Parathyroid adenoma (tissue), 2 donors: ENCODE data around the gene CDX1.

Experiments
- H2AFZ ChIP-seq: fragments of 300-600 bp; sonication (generic); one replicate; pipeline ENCODE4 v1.7.0; 2017; ENCODE audit warnings: antibody characterized with exemption, mild to moderate bottlenecking
- H3K27ac ChIP-seq: fragments of 300-600 bp; sonication (generic); one replicate; pipeline ENCODE4 v1.7.0; 2017
- H3K27me3 ChIP-seq: fragments of 300-600 bp; sonication (generic); one replicate; pipeline ENCODE4 v1.7.0; 2017; ENCODE audit warnings: low read length; ENCODE audit not compliant: control insufficient read depth, insufficient read depth
- H3K36me3 ChIP-seq: fragments of 300-600 bp; sonication (generic); one replicate; pipeline ENCODE4 v1.7.0; 2017; ENCODE audit warnings: low read length; ENCODE audit not compliant: control insufficient read depth, insufficient read depth
- H3K4me1 ChIP-seq: fragments of 300-600 bp; sonication (generic); one replicate; pipeline ENCODE4 v1.7.0; 2017; ENCODE audit warnings: control low read depth
- H3K4me2 ChIP-seq: fragments of 300-600 bp; sonication (generic); one replicate; pipeline ENCODE4 v1.7.0; 2017; ENCODE audit warnings: low read length
- H3K4me3 ChIP-seq: fragments of 300-600 bp; sonication (generic); one replicate; pipeline ENCODE4 v1.7.0; 2017; ENCODE audit warnings: low read depth, low read length
- H3K79me2 ChIP-seq: fragments of 300-600 bp; sonication (generic); one replicate; pipeline ENCODE4 v1.7.0; 2017; ENCODE audit warnings: control low read depth
- H3K9ac ChIP-seq: fragments of 300-600 bp; sonication (generic); one replicate; pipeline ENCODE4 v1.7.0; 2017; ENCODE audit warnings: mild to moderate bottlenecking
- H3K9me3 ChIP-seq: fragments of 300-600 bp; sonication (generic); one replicate; pipeline ENCODE4 v1.7.0; 2017; ENCODE audit warnings: low read length; ENCODE audit not compliant: control insufficient read depth
- CTCF ChIP-seq: fragments of 300-600 bp; sonication (generic); IDR thresholded peaks from one replicate; pipeline ENCODE4 v1.7.0; 2017; ENCODE audit warnings: antibody characterized with exemption, mild to moderate bottlenecking
- donor health status: primary hyperparathyroidism.

The CDX1 gene

GRCh38 chr5:150142185-150142958 is 24.2 kb upstream of the CDX1 start:
- H3K79me2 ChIP-seq, result no peaks in the 10 kb centered on the region
- no peak for TF ChIP-seq CTCF
- no peaks in the 10 kb centered on the region for H3K36me3 ChIP-seq
- no peak overlapping the region for H3K4me2 ChIP-seq
- H3K4me3 ChIP-seq, result no peak overlapping the region
- peak overlapping the region; percentile 29 for H3K27ac ChIP-seq
- H3K27me3 ChIP-seq, result no peaks in the 10 kb centered on the region
- no peaks in the 10 kb centered on the region for H3K9me3 ChIP-seq
- H3K4me1 ChIP-seq, result no peaks in the 10 kb centered on the region
- no peak overlapping the region for H3K9ac ChIP-seq
- H2AFZ ChIP-seq, result no peak overlapping the region

GRCh38 chr5:150142959-150143349 is 23.6 kb upstream of the CDX1 start:
- no peaks in the 10 kb centered on the region for H3K27me3 ChIP-seq
- H3K27ac ChIP-seq, result peak overlapping the region; percentile 2
- no peaks in the 10 kb centered on the region for H3K9me3 ChIP-seq
- H3K36me3 ChIP-seq, result no peaks in the 10 kb centered on the region
- H3K4me1 ChIP-seq, result no peaks in the 10 kb centered on the region
- no peak for TF ChIP-seq CTCF
- no peak overlapping the region for H2AFZ ChIP-seq
- no peak overlapping the region for H3K4me3 ChIP-seq
- no peak overlapping the region for H3K9ac ChIP-seq
- H3K4me2 ChIP-seq, result no peak overlapping the region
- no peaks in the 10 kb centered on the region for H3K79me2 ChIP-seq

DNA sequence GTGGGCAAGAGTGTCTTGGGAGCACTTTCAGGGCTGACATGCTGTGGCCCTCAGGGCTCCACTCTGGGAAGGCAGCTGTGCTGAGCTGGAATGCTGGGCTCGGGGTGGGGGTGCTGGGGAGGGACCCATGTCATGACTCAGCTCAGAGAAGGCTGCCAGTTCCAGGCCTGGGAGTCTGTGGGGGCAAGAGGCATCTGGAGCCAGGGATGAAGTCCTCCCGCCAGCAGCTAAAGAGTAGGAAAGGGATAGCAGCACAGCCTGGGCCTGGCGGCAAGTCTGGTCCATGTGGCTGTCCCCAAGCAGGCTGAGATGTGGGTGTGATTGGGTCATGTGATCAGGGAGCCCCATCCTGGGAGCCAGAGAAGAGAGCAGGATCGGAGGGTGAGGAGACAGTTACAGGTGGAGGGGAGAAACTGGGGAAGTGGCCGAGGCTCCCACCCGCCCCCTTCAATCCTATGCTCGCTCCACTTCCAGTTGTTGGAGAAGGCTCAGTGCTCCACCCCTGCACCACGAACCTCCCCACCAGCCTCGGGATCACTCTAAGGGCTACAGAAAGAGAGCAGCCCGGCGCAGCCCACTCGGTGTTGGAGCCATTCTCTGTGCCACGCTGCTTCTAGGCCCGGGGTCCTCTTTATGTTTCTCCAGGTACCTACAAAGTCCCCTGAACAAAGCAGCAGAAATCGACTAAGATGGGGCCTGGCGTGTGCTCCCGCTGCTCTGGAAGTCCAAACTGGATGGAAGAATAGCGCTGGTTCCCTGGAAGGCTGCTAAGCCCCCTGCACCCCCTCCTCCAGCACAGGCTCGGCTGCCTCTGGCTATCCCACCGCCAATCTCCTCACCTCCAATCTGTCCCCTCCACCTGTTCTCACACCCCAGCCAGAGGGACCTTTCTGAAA is 23.0 kb upstream of the CDX1 start:
- no peaks in the 10 kb centered on the region for H3K79me2 ChIP-seq
- TF ChIP-seq CTCF, result no peak
- H3K4me3 ChIP-seq, result no peak overlapping the region
- no peaks in the 10 kb centered on the region for H3K36me3 ChIP-seq
- no peaks in the 10 kb centered on the region for H3K4me1 ChIP-seq
- no peak overlapping the region for H3K9ac ChIP-seq
- no peaks in the 10 kb centered on the region for H3K27me3 ChIP-seq
- H3K9me3 ChIP-seq, result no peaks in the 10 kb centered on the region
- no peak overlapping the region for H3K4me2 ChIP-seq
- H2AFZ ChIP-seq, result no peak overlapping the region
- peak overlapping the region; percentile 44 for H3K27ac ChIP-seq

DNA sequence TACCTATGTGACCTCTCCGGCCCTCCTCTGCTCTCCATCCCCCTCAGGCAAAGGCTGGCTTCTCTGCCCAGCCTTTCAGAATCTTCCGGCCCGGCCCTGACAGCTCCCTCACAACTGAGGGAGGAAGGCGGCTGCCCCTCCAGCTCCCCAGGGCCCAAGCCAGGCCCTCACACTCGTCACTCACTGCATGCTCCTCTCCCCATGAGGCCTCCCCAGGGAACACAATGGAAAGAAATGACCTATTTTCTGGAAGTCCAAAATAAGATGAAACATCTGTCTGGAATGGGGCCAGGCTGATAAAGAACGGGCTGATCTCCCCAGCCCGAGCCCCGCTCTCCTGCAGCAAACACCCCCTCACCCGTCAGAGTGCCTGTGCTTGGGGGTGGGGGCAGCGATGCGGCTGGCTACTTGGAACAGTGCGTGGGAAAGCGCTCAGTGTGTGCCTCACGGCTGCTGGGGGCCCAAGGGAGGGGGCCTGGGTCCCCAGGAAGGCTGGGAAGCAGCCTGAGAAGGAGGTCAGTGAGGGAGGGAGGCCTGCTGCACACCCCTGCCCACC is 22.3 kb upstream of the CDX1 start:
- H3K9ac ChIP-seq, result no peak overlapping the region
- H3K4me2 ChIP-seq, result no peak overlapping the region
- H3K4me1 ChIP-seq, result no peaks in the 10 kb centered on the region
- TF ChIP-seq CTCF, result no peak
- no peak overlapping the region for H2AFZ ChIP-seq
- H3K27me3 ChIP-seq, result no peaks in the 10 kb centered on the region
- no peaks in the 10 kb centered on the region for H3K79me2 ChIP-seq
- H3K27ac ChIP-seq, result peak overlapping the region; percentile 44
- H3K36me3 ChIP-seq, result no peaks in the 10 kb centered on the region
- H3K4me3 ChIP-seq, result no peak overlapping the region
- H3K9me3 ChIP-seq, result no peaks in the 10 kb centered on the region
